ENCODE results near the gene NLRP6.

DNA sequence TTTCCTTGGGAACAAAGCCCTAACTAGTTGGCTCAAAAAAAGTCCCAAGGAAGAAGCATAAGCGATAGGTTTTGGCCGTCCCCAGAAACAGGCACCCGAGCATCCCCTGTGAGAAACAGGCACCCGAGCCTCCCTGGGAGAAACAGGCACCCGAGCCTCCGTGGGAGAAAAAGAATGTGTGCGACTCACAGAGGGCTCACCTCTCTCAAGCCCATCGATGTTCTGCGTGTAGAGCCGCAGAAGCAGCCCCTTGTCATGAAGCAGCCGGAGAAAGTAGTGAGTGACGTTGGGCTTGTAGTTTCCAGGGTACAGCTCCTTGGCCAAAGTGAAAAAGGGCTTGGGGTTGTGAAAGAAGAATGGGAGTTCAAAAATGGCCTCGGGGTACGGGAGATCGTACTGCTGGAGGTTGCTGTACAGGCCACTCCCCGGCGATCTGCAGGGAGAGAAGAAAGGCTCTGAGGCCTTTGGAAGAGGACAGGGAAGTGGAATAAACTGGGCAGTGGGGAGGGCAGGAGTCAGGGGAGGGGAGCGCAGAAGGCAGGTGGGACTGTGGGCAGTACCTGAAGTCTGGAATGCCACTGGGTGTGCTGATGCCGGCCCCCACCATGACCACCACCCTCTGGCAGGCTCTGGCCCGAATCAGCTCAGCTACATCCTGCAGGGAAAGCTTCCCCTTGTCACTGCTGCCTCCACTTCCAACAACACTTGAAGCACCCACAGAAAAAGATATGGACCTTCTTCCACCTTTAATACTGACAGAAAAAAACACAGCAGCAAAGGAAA is 45.2 kb upstream of the NLRP6 start:
- TF ChIP-seq LEF1 (IDR thresholded peaks at IDR 0.05; ENCODE audit: borderline replicate concordance) (no peak), ARNT (IDR thresholded peaks at IDR 0.05) (no peak), HDGF (IDR thresholded peaks at IDR 0.05; ENCODE audit: borderline replicate concordance) (no peak), SP1 (IDR thresholded peaks at IDR 0.05) (no peak), FOXA1 (IDR thresholded peaks at IDR 0.05) (no peak), BHLHE40 (IDR thresholded peaks at IDR 0.05; ENCODE audit: borderline replicate concordance) (no peak), SUZ12 (IDR thresholded peaks at IDR 0.05) (no peak), NFRKB (IDR thresholded peaks at IDR 0.05) (no peak)
- TF ChIP-seq, protein P1, sequence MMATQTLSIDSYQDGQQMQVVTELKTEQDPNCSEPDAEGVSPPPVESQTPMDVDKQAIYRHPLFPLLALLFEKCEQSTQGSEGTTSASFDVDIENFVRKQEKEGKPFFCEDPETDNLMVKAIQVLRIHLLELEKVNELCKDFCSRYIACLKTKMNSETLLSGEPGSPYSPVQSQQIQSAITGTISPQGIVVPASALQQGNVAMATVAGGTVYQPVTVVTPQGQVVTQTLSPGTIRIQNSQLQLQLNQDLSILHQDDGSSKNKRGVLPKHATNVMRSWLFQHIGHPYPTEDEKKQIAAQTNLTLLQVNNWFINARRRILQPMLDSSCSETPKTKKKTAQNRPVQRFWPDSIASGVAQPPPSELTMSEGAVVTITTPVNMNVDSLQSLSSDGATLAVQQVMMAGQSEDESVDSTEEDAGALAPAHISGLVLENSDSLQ (IDR thresholded peaks at IDR 0.05), result no peak

Data from HEK293T (cell line).